Measurements from ENCODE around the gene HLCS. TPM values are rescaled to one million over a fixed set of nuclear protein-coding genes. Genes with fewer than 3 reads are reported as not detected.
A peak's percentile ranks its signal among the peaks of the same experiment; 100 is the strongest.

The HLCS gene
- total and polyA plus RNA-seq, 2 donors from 2014 or later, result 4.5 to 29.6 TPM

DNA sequence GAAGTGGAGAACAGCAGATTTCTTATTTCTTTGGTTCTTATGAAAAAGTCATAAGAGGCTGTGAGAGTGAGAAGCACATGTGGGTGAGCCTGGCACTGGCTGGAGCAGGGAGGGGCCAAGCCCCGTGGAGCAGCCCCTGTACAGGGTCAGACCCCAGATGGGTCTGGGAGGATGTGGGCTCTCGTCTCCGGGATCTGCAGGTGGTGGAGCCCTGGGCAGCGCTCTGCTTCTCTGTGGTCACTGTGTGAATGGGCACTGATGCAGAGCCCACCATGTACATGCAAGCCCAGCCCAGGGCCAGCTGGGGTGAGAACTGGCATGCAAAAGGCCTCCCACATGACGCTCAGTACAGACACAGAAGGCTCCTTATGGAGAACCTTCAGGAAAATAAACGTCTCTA lies 200.0 kb downstream of the HLCS start:
- no peak for DNase-seq
- H3K4me3 ChIP-seq (ENCODE audit: low read length in 3 of 3), result no peak overlapping the region
- peaks cover 0 to 3% (median 0%) of the 10 kb centered on the region in 3 donors for H3K4me1 ChIP-seq (ENCODE audit: control insufficient read depth in 2 of 3, insufficient read depth in 2 of 3, low read depth in 1 of 3, low read length in 3 of 3)
- H3K36me3 ChIP-seq (ENCODE audit: control insufficient read depth in 2 of 3, insufficient read depth in 3 of 3, low read length in 3 of 3), result no peaks in the 10 kb centered on the region
- no peak overlapping the region for H3K9ac ChIP-seq (ENCODE audit: low read length in 3 of 3)
- H3K9me3 ChIP-seq (ENCODE audit: control insufficient read depth in 2 of 3, insufficient read depth in 1 of 3, low read length in 3 of 3), result no peaks in the 10 kb centered on the region
- intact Hi-C loops (cut with DNase I), result no loop called here
- FAIRE-seq, result no peak
- TF ChIP-seq, protein P1, sequence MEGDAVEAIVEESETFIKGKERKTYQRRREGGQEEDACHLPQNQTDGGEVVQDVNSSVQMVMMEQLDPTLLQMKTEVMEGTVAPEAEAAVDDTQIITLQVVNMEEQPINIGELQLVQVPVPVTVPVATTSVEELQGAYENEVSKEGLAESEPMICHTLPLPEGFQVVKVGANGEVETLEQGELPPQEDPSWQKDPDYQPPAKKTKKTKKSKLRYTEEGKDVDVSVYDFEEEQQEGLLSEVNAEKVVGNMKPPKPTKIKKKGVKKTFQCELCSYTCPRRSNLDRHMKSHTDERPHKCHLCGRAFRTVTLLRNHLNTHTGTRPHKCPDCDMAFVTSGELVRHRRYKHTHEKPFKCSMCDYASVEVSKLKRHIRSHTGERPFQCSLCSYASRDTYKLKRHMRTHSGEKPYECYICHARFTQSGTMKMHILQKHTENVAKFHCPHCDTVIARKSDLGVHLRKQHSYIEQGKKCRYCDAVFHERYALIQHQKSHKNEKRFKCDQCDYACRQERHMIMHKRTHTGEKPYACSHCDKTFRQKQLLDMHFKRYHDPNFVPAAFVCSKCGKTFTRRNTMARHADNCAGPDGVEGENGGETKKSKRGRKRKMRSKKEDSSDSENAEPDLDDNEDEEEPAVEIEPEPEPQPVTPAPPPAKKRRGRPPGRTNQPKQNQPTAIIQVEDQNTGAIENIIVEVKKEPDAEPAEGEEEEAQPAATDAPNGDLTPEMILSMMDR (IDR thresholded peaks at IDR 0.05; ENCODE audit: borderline replicate concordance, extremely low read depth, insufficient read depth), result no peak
- H3K27me3 ChIP-seq (ENCODE audit: control insufficient read depth, insufficient read depth, low read length), result no peaks in the 10 kb centered on the region
- H3K27ac ChIP-seq (ENCODE audit: low read depth in 2 of 2, low read length in 2 of 2), result no peak overlapping the region

DNA sequence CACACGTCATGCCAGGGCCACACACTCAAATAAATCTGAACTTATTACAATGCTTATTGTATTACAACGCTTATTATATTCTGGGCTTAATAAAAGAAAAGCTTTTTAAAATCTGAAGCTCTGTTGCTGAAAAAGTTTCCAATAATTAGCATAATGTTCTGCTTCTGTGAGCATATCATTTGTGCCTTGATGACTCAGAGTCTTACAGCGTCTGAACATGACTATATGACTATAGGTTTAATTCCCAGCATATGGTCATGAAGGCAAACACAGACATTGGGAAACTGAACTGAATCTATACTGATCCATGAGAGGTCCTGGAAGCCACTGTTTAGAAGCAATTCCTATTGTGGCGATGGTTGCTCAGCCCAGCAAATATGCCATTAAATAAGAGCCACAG lies 201.2 kb downstream of the HLCS start:
- Histone ChIP-seq H3K27me3 (ENCODE audit: control insufficient read depth, insufficient read depth, low read length) (no peaks in the 10 kb centered on the region), H3K27ac (ENCODE audit: low read depth in 2 of 2, low read length in 2 of 2) (no peak overlapping the region), H3K9ac (ENCODE audit: low read length in 3 of 3) (no peak overlapping the region), H3K4me3 (ENCODE audit: low read length in 3 of 3) (no peak overlapping the region), H3K9me3 (ENCODE audit: control insufficient read depth in 2 of 3, insufficient read depth in 1 of 3, low read length in 3 of 3) (no peaks in the 10 kb centered on the region), H3K36me3 (ENCODE audit: control insufficient read depth in 2 of 3, insufficient read depth in 3 of 3, low read length in 3 of 3) (no peaks in the 10 kb centered on the region), H3K4me1 (ENCODE audit: control insufficient read depth in 2 of 3, insufficient read depth in 2 of 3, low read depth in 1 of 3, low read length in 3 of 3) (peaks cover 0 to 3% (median 0%) of the 10 kb centered on the region in 3 donors)
- DNase-seq, result no peak
- intact Hi-C loops (cut with DNase I), result no loop called here
- no peak for FAIRE-seq
- TF ChIP-seq, protein P1 (IDR thresholded peaks at IDR 0.05; ENCODE audit: borderline replicate concordance, extremely low read depth, insufficient read depth), result no peak

DNA sequence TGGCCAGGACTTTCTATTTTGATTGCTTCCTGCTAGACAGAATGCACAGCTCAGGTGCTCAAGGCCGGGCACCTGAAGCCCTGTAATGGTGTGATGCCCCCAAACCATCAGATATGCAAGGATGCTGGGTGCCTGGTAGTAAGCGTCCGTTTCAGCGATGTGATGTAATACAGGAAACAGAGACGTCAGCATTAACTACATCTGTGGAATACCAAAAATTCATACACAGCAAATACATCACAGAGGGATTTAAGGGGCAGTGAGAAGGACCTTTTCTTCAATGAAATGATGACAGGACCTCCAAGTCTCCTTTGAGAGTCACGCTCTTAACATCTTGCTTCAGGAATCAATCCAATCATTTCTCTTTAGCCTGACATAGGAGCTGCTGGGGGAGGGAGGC lies 203.2 kb downstream of the HLCS start:
- Histone ChIP-seq H3K36me3 (ENCODE audit: control insufficient read depth in 2 of 3, insufficient read depth in 3 of 3, low read length in 3 of 3) (no peaks in the 10 kb centered on the region), H3K4me3 (ENCODE audit: low read length in 3 of 3) (no peak overlapping the region), H3K9me3 (ENCODE audit: control insufficient read depth in 2 of 3, insufficient read depth in 1 of 3, low read length in 3 of 3) (no peaks in the 10 kb centered on the region), H3K27me3 (ENCODE audit: control insufficient read depth, insufficient read depth, low read length) (no peaks in the 10 kb centered on the region), H3K4me1 (ENCODE audit: control insufficient read depth in 2 of 3, insufficient read depth in 2 of 3, low read depth in 1 of 3, low read length in 3 of 3) (no peaks in the 10 kb centered on the region), H3K27ac (ENCODE audit: low read depth in 2 of 2, low read length in 2 of 2) (no peak overlapping the region), H3K9ac (ENCODE audit: low read length in 3 of 3) (no peak overlapping the region)
- FAIRE-seq, result no peak
- TF ChIP-seq, protein P1 (IDR thresholded peaks at IDR 0.05; ENCODE audit: borderline replicate concordance, extremely low read depth, insufficient read depth), result no peak
- intact Hi-C loops (cut with DNase I), result no loop called here
- no peak for DNase-seq

DNA sequence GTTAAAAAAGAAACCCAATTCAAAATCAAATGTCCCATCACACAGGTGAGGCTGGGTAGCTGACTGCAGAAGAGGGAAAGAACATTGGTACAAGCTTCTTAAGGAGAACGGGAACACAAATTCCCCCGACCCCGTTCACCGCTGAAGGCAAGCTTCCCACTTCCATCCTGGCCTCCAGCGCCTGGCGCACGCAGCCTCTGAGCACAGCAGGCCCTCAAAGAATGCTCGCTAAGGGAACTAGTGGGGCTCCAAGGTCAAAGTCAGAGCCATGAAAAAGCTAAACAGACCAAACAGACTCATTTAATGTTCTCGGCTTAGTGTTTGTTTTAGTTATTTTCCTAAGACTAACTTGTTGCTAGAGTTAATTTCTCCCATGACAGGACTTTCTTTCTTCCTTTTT lies 203.8 kb downstream of the HLCS start:
- H3K9me3 ChIP-seq (ENCODE audit: control insufficient read depth in 2 of 3, insufficient read depth in 1 of 3, low read length in 3 of 3), result no peaks in the 10 kb centered on the region
- DNase-seq, result peak in 2 of 5 donors; percentile 30 to 55
- no peaks in the 10 kb centered on the region for H3K36me3 ChIP-seq (ENCODE audit: control insufficient read depth in 2 of 3, insufficient read depth in 3 of 3, low read length in 3 of 3)
- intact Hi-C loops (cut with DNase I), result no loop called here
- no peak for FAIRE-seq
- no peaks in the 10 kb centered on the region for H3K4me1 ChIP-seq (ENCODE audit: control insufficient read depth in 2 of 3, insufficient read depth in 2 of 3, low read depth in 1 of 3, low read length in 3 of 3)
- TF ChIP-seq, protein P1 (IDR thresholded peaks at IDR 0.05; ENCODE audit: borderline replicate concordance, extremely low read depth, insufficient read depth), result no peak
- H3K27me3 ChIP-seq (ENCODE audit: control insufficient read depth, insufficient read depth, low read length), result no peaks in the 10 kb centered on the region
- H3K9ac ChIP-seq (ENCODE audit: low read length in 3 of 3), result no peak overlapping the region
- H3K27ac ChIP-seq (ENCODE audit: low read depth in 2 of 2, low read length in 2 of 2), result no peak overlapping the region
- H3K4me3 ChIP-seq (ENCODE audit: low read length in 3 of 3), result no peak overlapping the region
